M059J (cell line): ENCODE data around the gene LDLRAD3. TPM values are rescaled to one million over a fixed set of nuclear protein-coding genes. Genes with fewer than 3 reads are reported as not detected.
A peak's percentile ranks its signal among the peaks of the same experiment; 100 is the strongest.
"Not testable (repeated sequence)": the region's sequence is repeated elsewhere in the genome, so short reads cannot be mapped to it uniquely, and the experiment has no call there.

ENCODE experiments used
- DNase-seq: peaks from one replicate; pipeline ENCODE4 v3.0.0-alpha.2; 2012; ENCODE audit warnings: low read depth
- total RNA-seq: library from RNA; depleted of rRNA; stranded (reverse); fragments of >200 nt; shearing (Covaris generic); gene quantifications from 2 replicates; pipeline ENCODE4 v1.2.3, GENCODE V29; 2014

The LDLRAD3 gene
- total RNA-seq, 1 experiment from 2014 or later: 12.1 TPM

DNA sequence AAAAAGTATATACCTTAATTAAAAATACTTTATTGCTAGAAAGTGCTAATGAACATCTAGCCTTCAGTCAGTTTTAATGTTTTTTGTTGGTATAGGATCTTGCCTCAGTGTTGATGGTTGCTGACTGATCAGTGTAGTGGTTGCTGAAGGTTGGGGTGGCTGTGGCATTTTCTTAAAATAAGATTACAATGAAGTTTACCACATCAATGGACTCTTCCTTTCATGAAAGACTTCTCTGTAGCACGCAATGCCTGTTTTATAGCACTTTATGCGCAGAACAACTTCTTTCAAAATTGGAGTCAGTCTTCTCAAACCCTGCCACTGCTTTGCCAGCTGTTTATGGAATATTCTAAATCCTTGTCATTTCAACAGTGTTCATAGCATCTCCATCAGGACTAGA is 50.6 kb downstream of the LDLRAD3 start:
- no peak for DNase-seq

- DNase-seq: no peak
Measured at GRCh38 chr11:35995681-35996271, 51.9 kb downstream of the LDLRAD3 start.

DNA sequence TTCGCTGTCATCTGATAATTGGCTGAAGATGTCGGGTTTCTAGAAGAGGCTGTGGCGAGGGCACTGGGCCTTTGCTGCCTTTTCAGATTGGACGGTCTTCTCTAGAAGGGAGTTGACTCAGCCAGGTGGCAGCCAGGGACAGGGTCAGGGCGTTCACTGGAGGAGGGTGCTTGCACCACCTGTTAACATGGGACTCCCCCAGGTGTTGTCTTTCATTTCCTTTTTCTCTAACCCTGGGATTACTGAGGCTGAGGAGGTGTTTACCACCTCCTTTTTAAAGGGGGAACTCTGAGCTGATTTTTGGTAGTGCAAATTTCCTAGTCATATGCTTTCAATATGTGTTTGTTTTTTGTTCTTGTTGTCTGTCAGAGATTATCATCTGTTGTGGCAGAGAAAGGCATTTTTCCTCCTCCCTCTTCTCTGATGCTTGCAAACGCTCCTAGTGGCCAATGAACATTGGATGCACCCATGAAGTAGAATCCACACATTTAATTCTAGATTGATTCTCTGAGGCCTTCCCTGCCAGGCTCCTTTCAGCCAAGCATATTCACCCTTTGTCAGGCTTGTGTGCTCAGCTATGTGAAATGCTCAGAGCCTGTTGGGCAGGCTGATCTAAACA is 54.1 kb downstream of the LDLRAD3 start:
- DNase-seq: no peak

DNA sequence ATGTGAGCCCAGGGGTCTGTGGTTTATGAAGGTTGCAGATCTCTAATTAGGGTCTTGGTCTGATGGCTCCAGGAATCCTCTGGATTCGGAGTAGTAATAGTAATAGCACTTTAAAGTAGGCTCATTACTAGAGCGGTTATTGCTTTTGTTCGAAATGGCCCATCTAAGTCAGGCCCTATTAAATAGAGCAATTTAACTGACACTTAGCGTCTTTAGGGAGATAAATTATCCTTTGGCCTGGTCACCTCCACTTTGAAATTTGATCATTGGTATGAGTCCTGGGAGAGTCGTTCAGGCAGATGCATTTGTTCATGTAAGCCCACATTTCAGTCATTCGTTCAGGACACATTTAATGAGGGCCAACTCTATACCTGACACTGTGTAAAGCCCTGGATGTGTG is 54.8 kb downstream of the LDLRAD3 start:
- no peak for DNase-seq

GRCh38 chr11:36000616-36001190 is 56.8 kb downstream of the LDLRAD3 start:
- DNase-seq: no peak

- no peak for DNase-seq
Measured at GRCh38 chr11:36002196-36002595, 58.3 kb downstream of the LDLRAD3 start.

DNA sequence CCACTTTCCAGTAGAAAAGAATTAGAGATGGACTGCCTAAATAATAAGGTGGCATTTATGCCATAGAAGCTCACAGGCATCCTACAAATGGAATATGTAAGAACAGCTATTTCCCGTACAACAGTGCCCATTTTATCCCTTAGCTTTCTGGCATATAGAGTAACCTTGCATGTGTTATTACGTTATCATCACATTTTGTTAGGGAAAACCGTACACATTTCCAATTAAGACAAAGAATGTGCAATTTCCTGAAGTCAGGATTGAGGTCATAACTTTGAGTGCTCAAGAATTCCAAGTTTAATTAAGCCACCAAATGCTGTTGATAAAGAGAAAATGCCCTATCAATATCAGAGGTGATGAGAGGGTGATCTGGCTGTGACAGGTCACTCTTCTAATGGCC is 58.9 kb downstream of the LDLRAD3 start:
- DNase-seq: no peak

GRCh38 chr11:36006556-36006955 is 62.7 kb downstream of the LDLRAD3 start:
- DNase-seq: no peak

- DNase-seq: no peak
Measured at GRCh38 chr11:36007127-36007655, 63.3 kb downstream of the LDLRAD3 start.

DNA sequence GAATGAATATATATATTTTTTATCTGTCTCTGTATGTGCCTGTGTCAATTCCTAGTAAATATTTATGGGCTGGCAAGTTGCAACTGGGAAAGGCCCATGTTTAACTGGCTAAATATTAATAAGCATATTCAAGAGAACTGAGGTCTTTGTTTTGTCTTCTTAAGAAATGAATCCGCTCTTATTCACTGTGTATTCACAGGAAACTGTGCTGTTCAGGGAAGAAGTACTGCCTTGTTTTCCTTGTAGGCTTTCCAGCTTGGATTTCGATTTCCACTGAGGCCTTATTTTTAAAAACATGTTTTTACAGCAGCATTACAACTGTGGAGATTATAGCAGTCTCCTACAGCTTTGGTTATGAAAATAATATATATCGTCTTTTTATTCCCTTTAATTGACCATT is 64.7 kb downstream of the LDLRAD3 start:
- DNase-seq: no peak

GRCh38 chr11:36009473-36009872 is 65.6 kb downstream of the LDLRAD3 start:
- peak; percentile 82 for DNase-seq

DNA sequence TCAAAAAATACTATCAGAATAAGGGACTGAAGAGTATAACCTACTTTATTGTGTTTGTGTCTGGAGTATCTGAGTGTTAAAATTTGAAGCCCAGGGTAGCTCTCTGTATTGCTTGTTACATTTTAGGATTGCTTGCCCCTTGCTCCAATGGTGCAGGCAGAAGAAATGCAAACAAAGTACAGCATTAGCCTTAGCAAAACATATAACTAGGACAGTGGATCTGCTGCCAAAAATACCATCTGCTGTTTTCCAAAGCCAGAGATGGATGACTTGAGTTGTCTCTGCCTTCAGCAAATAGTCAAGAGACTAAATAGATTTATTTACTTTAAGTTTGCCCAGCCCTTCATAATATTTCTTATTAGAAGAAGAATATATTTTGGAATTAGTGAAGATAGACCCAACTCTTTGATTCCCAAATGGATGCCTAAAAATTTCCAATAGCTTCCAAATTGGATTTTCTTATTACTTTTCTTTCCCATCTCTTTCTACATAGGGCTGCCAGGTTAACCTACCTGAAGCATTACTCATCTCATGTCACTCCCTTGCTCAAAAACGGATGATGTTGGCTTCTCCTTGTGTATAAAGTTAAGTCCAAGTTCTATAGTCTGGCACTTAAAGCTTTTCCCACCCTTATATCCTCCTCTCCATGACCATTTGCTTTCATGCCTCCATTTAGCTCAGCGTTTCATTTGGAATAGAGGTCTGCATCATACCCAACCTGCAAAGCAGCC is 66.3 kb downstream of the LDLRAD3 start:
- DNase-seq: peak; percentile 16

DNA sequence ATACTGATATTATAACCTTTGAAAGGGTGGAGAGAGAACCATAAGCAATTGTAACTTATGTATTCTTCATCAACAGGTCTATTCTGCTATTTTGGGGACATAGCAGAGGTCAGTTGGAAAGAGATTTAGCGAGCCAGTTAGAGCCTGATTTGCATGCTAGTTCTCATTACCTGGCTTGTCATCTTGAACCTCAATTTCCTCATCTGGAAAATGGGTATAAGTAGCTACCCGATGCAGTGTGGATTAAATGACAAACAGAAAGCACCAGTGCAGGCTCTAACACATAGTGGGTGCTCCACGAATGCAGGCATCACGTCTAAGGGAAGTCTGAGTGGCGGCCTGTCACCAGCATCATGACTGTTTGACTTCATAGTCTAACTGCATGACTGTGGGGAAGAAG is 67.7 kb downstream of the LDLRAD3 start:
- no peak for DNase-seq

DNA sequence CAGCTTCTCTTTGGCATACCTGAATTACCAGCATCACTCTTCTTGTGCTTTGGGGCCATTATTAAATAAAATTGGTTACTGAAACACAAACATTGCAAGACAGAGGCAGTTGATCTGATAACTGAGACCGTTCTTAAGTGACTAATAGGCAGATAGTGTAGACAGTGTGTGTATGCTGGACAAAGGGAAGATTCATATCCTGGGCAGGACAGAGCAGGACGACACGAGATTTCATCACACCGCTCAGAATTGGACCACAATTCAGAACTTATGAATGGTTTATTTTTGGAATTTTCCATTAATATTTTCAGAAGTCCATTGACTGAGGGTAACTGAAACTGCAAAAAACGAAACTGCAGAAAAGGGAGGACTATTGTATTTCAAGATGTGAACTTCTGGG is 68.6 kb downstream of the LDLRAD3 start:
- peak; percentile 42 for DNase-seq

DNA sequence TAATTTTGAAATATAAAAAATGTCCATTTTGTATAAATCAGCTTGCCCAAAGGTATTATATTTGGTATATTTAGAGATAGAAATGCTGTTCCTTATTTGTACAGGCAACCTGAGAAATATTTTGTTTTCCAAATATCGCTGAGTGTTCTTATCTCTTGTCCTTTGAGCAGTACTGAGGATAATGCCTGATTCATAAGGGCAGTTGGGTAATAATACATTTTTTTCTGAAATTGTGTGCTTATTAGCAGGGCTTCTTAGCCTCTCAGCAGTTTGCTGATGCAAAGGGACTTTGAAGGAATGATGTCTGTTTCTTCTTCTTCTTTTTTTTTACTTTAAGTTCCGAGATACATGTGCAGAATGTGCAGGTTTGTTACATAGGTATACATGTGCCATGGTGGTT is 69.1 kb downstream of the LDLRAD3 start:
- no peak for DNase-seq

- not testable (repeated sequence) for DNase-seq
Measured at GRCh38 chr11:36013446-36013845, 69.6 kb downstream of the LDLRAD3 start.

DNA sequence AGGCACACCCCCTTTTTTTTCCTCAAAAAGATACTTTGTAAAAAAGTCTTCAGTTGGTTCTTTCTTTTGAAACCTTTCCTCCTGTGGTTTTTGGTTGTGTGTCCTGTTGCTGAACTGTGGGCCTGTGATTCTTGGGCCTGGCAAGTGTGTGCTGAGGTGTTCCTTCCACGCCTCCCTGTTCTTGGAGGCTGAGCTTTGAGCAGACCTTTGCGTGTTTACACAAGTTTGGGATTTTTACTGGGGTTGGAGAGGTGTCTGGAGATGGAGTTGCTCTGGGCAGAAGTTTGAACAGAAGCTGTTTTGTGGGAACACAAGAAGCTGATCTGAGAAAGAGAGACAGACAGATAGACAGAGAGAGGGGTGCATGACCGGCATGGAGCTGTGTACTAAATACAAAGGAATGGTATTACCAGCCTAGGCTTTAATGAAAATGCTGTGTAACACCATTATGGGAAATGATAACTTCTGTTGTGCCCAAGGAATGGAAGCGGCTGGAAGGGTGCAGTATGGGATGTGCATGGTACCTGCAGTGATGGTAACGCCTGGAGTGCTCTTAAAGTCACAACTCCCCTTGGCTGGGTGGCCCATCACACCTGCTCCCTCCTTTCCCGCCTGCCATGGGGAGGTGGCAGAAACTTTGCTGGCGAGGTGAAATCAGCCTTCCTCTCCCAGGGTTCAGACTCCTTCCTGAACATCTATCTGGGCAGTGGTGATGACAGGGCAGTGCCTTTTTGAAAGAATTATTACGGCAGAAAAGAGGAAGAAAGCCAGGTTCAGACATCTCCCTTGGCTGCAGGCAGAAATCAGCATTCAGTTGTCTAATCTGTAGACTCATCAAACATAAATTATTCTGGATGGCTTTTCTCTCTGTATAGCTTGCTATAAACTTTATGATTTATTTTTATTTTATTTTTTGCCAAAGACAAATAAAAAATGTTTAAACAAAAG is 70.4 kb downstream of the LDLRAD3 start:
- DNase-seq: no peak

DNA sequence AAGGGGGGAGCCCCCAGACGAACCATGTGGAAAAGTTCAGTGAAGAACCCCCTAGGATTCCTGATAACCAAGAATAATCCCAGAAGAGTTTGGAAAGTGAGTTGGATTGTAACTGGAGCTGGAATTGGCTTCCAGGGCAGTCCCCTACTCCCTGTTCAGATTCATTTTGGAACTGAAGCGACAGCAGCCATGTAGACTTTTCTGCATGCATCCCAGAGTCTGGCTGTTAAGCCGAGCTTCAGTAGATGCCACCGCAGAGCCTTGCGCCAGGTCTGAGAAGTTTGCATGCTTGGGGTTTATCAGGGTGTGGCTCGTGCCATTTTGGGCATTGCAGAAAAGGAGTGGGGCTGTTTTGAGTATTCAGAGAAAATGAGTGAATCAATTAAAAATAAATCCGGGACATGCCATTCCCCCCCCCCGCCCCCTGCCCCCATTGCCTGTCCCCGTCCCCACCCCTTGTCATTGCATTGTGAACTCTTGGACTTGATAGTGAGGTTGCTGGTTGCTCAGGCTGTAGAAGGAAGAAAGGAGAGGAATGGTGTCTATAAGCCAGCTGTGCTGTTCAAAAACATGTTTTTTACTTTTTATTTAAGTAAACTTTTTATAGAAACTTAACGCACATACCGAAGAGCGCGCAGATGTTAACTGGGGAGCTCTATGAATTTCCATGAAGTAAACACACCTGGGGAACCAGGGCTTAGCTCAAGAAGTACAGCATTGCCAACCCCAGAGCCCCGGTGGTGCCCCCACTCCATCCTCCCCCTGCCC is 71.2 kb downstream of the LDLRAD3 start:
- no peak for DNase-seq

GRCh38 chr11:36015799-36016198 is 71.9 kb downstream of the LDLRAD3 start:
- no peak for DNase-seq

- no peak for DNase-seq
Measured at GRCh38 chr11:36016263-36016662, 72.4 kb downstream of the LDLRAD3 start.

- DNase-seq: no peak
Measured at GRCh38 chr11:36016709-36017108, 72.8 kb downstream of the LDLRAD3 start.
